K562 (cell line): Measurements from ENCODE around the gene PACSIN2. TPM values are rescaled to one million over a fixed set of nuclear protein-coding genes. Genes with fewer than 3 reads are reported as not detected.

Experiments
- ATAC-seq: fragments of 200-7000 bp; cut with Tn5 transposase; 3 replicates; pipeline ENCODE4 v1.9.1; 2020; ENCODE audit warnings: moderate library complexity
- BruUV-seq: library from RNA; stranded (reverse); fragments of 400-500 nt; replicated peaks from 2 replicates; lab custom pipeline; 2021; lab: Mats Ljungman, UMichigan
- CTCF ChIA-PET: fragments of 300-600 bp; formaldehyde crosslinking; extraction: SDS; loops from one replicate; lab custom pipeline; 2021; ENCODE audit warnings: low intra/inter-chr PET ratio; lab: Yijun Ruan, JAX
- POLR2A ChIA-PET: fragments of 300-600, 350-650 bp; sonication (Branson Sonifier 250); formaldehyde crosslinking; extraction: SDS; loops from one replicate; lab custom pipeline; 2021; ENCODE audit warnings: antibody characterized with exemption, inconsistent platforms; lab: Yijun Ruan, JAX
- DNase-seq, 4 experiments: peaks; one replicate each; pipeline versions ENCODE4 v3.0.0 to v3.0.0-alpha.2; 2011 to 2018; ENCODE audit warnings: low spot score in 3 of 4, mixed read lengths in 3 of 4; ENCODE audit errors: extremely low read depth in 1 of 4
- FAIRE-seq: peaks from 2 replicates; lab custom pipeline; 2011; peaks lifted over from hg19 to GRCh38; lab: Jason Lieb, UNC
- H2AFZ ChIP-seq: 2 replicates; pipeline ENCODE4 v1.6.0; 2011; ENCODE audit warnings: low read depth, low read length, control low read depth, inconsistent platforms
- H3K27ac ChIP-seq: fragments of 200-600 bp; 3 replicates; pipeline ENCODE4 v1.8.0; 2011; ENCODE audit warnings: low read depth, mild to moderate bottlenecking, control low read depth, inconsistent platforms, low read length, moderate library complexity, mixed read lengths; ENCODE audit errors: extremely low read depth
- H3K27me3 ChIP-seq, 2 experiments: fragments of 300-600 bp in 1 of 2; 2 replicates in 1 of 2; 3 replicates in 1 of 2; pipeline versions ENCODE4 v1.6.0 to v1.8.0; 2011; ENCODE audit warnings: inconsistent platforms in 2 of 2, low read length in 2 of 2, mild to moderate bottlenecking in 1 of 2, mixed read lengths in 1 of 2, moderate library complexity in 1 of 2; ENCODE audit not compliant: control insufficient read depth in 2 of 2, insufficient read depth in 2 of 2
- H3K36me3 ChIP-seq: fragments of 300-600 bp; 3 replicates; pipeline ENCODE4 v1.8.0; 2011; ENCODE audit warnings: mild to moderate bottlenecking, low read length, inconsistent platforms; ENCODE audit not compliant: control insufficient read depth, insufficient read depth
- H3K4me1 ChIP-seq, 2 experiments: fragments of 200-600 bp in 1 of 2; replicated peaks in 1 of 2; 2 replicates in 1 of 2; 3 replicates in 1 of 2; pipeline versions ENCODE4 v1.5.1 to v1.8.0; 2011; ENCODE audit warnings: inconsistent platforms in 2 of 2, low read length in 2 of 2, mild to moderate bottlenecking in 1 of 2, mixed read lengths in 1 of 2, moderate library complexity in 1 of 2; ENCODE audit not compliant: control insufficient read depth in 2 of 2, insufficient read depth in 2 of 2
- H3K4me2 ChIP-seq: 2 replicates; pipeline ENCODE4 v1.6.1; 2011; ENCODE audit warnings: low read length, control low read depth, inconsistent platforms, mixed read lengths; ENCODE audit not compliant: insufficient read depth
- H3K4me3 ChIP-seq: fragments of 200-600 bp; sonication (generic), shearing (Covaris generic); 2 replicates; pipeline ENCODE4 v1.5.1; 2016; ENCODE audit warnings: control low read depth, inconsistent platforms
- H3K79me2 ChIP-seq: fragments of 200-600 bp; 3 replicates; pipeline ENCODE4 v1.8.0; 2011; ENCODE audit warnings: low read length, inconsistent platforms; ENCODE audit not compliant: control insufficient read depth, insufficient read depth
- H3K9ac ChIP-seq, 2 experiments: 2 replicates each; pipeline versions ENCODE4 v1.6.0 to v1.6.1; 2011; ENCODE audit warnings: low read depth in 2 of 2, low read length in 2 of 2, control low read depth in 1 of 2, inconsistent platforms in 1 of 2, mild to moderate bottlenecking in 1 of 2, mixed read lengths in 1 of 2; ENCODE audit not compliant: insufficient read depth in 1 of 2
- H3K9me1 ChIP-seq: one replicate; pipeline ENCODE4 v1.6.0; 2011; ENCODE audit warnings: inconsistent platforms, mild to moderate bottlenecking, low read length, moderate library complexity; ENCODE audit not compliant: control insufficient read depth, insufficient read depth
- H3K9me3 ChIP-seq: replicated peaks from 2 replicates; pipeline ENCODE4 v1.5.1; 2011; ENCODE audit warnings: low read depth, low read length, inconsistent platforms; ENCODE audit not compliant: control insufficient read depth, insufficient read depth
- H4K20me1 ChIP-seq: replicated peaks from 2 replicates; pipeline ENCODE4 v1.6.1; 2011; ENCODE audit warnings: low read length, inconsistent platforms, mixed read lengths; ENCODE audit not compliant: control insufficient read depth, insufficient read depth
- BCOR ChIP-seq: fragments of 450-650 bp; IDR thresholded peaks from 2 replicates; pipeline ENCODE4 v1.6.1; 2016
- FOXK2 ChIP-seq, 2 experiments: fragments of 450-650 bp; IDR thresholded peaks in 1 of 2; conservative IDR thresholded peaks in 1 of 2; 2 replicates each; pipeline ENCODE4 v1.6.1; 2016; ENCODE audit warnings: low read depth in 2 of 2, mild to moderate bottlenecking in 1 of 2
- HDAC6 ChIP-seq: IDR thresholded peaks from 2 replicates; pipeline ENCODE4 v1.6.1; 2012; ENCODE audit warnings: low read depth, mild to moderate bottlenecking, control low read depth, inconsistent platforms, low read length, moderate library complexity
- HMG20A ChIP-seq: fragments of 450-650 bp; formaldehyde crosslinking; conservative IDR thresholded peaks from 2 replicates; pipeline ENCODE4 v1.4.0; 2020; ENCODE audit warnings: mild to moderate bottlenecking, mixed read lengths
- MTA3 ChIP-seq: fragments of 450-650 bp; formaldehyde crosslinking; IDR thresholded peaks from 2 replicates; pipeline ENCODE4 v1.6.1; 2017; ENCODE audit warnings: mild to moderate bottlenecking, borderline replicate concordance
- MYC ChIP-seq, 2 experiments: fragments of 250-450 bp in 1 of 2; sonication (Bioruptor Pico) in 1 of 2; IDR thresholded peaks; 2 replicates each; pipeline versions ENCODE4 v1.5.1 to v1.6.1; 2012 to 2021; ENCODE audit warnings: low read depth in 2 of 2, borderline replicate concordance in 1 of 2, improper control_type of control experiment in 1 of 2, low read length in 1 of 2, mild to moderate bottlenecking in 1 of 2, moderate library complexity in 1 of 2
- POLR3A ChIP-seq: IDR thresholded peaks from 2 replicates; pipeline ENCODE4 v1.6.1; 2011; ENCODE audit warnings: borderline replicate concordance, mild to moderate bottlenecking, moderate library complexity; ENCODE audit not compliant: insufficient read length, insufficient read depth; ENCODE audit errors: extremely low read depth
- YY1 ChIP-seq, 3 experiments: IDR thresholded peaks; 2 replicates each; pipeline ENCODE4 v1.6.1; 2011; ENCODE audit warnings: low read length in 2 of 3, mild to moderate bottlenecking in 2 of 3, moderate library complexity in 2 of 3, borderline replicate concordance in 1 of 3, control low read depth in 1 of 3, low read depth in 1 of 3; ENCODE audit not compliant: insufficient read depth in 3 of 3, insufficient replicate concordance in 2 of 3, control insufficient read depth in 1 of 3, insufficient read length in 1 of 3; ENCODE audit errors: extremely low read depth in 1 of 3
- ZBTB8A ChIP-seq: fragments of 450-650 bp; IDR thresholded peaks from 2 replicates; pipeline ENCODE4 v1.6.1; 2018; ENCODE audit warnings: mild to moderate bottlenecking, moderate library complexity; ENCODE audit not compliant: partially characterized antibody
- WGBS: fragments of 100-300 bp; shearing (Covaris generic); methylation state at CpG from one replicate; pipeline ENCODE4 v1.1.6; 2016; ENCODE audit warnings: low coverage, mixed read lengths; ENCODE audit not compliant: insufficient coverage; ENCODE audit errors: missing lambda C conversion rate; 5-methylcytosine and 5-hydroxymethylcytosine counted together
- in situ Hi-C: fragments of 300-500 bp; cut with MboI; formaldehyde crosslinking; loops from 4 replicates; pipeline ENCODE4 v1.15.0; 2018; ENCODE audit warnings: inconsistent platforms, mixed read lengths
- intact Hi-C: fragments of 100-400 bp; cut with micrococcal nuclease; formaldehyde crosslinking; loops from 2 replicates; pipeline ENCODE4 v1.14.2; 2022
- polyA plus RNA-seq, 8 experiments: library from polyadenylated mRNA; depleted of rRNA in 4 of 8; stranded (reverse) in 5 of 8; unstranded in 3 of 8; fragments of >200 nt; fragmentation: Nextera tagmentation in 2 of 8; fragmentation: Illumina TruSeq in 1 of 8; extraction: Ambion mirVana in 2 of 8; extraction: Trizol in 1 of 8; gene quantifications; 2 replicates each; pipeline versions ENCODE4 v1.2.1 to v1.2.3, GENCODE V29; 2011 to 2014; ENCODE audit warnings: inconsistent platforms in 1 of 8, missing spikeins in 1 of 8
- total RNA-seq, 7 experiments: library from RNA; depleted of rRNA in 6 of 7; stranded (reverse); fragments of >200 nt in 6 of 7; fragmentation: Illumina TruSeq in 2 of 7; extraction: Trizol in 2 of 7; gene quantifications; 2 replicates each; pipeline versions ENCODE4 v1.2.1 to v1.2.3, GENCODE V29; 2011 to 2021; ENCODE audit warnings: low replicate concordance in 1 of 7
- TF ChIP-seq, protein P1 (sequence below): sonication (generic); formaldehyde crosslinking; IDR thresholded peaks from 2 replicates; pipeline ENCODE4 v1.8.0; 2022; ENCODE audit warnings: mild to moderate bottlenecking, missing genetic modification reagents
- TF ChIP-seq, protein P2 (sequence below): fragments of 450-650 bp; IDR thresholded peaks from 2 replicates; pipeline ENCODE4 v1.6.1; 2018; ENCODE audit not compliant: partially characterized antibody

PACSIN2 gene
- total and polyA plus RNA-seq, 9 of the 15 experiments (the other 6 are each of a cell fraction or from before 2014, with no cell fraction given), result 0.45 to 45.1 (median 23.9) TPM

DNA sequence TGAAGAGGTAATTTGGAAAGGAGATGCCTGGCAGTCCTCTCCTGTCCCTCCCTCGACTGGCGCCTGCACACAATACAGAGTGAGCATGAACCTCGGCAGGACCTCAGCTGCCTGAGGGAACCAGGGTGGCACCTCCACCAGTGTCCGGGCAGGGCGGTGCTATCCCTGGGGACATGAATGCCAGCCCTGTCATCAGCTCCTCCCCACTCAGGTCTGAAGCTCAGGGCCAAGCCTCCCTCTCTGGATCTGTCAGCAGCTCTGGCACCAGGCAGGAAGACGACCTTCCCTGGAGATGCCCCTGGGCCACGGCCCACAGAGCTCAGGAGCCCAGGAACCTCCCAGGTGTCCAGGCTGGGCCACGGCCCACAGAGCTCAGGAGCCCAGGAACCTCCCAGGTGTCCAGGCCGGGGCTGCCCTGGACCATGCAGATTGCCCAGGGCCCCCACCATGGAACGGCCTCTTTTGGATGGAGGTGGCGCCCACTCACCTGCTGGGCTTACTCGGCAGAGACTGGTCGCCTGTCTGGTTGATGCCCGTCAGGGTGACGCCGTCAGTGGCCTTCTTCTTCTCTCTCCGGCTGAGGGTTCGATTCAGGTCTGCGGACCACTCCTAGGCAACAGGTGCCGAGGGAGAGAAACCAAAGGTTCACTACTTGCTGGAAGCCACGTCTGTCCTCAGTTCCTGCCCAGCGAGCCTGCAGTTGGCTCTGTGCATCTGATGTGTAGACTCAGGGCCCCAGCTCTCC lies 136.2 kb downstream of the PACSIN2 start (continued):
- TF ChIP-seq, protein P1, sequence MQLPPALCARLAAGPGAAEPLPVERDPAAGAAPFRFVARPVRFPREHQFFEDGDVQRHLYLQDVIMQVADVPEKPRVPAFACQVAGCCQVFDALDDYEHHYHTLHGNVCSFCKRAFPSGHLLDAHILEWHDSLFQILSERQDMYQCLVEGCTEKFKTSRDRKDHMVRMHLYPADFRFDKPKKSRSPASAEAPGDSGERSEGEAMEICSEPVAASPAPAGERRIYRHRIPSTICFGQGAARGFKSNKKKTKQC (CRISPR knock-in tag), result no peak
- TF ChIP-seq ZBTB8A, result no peak

DNA sequence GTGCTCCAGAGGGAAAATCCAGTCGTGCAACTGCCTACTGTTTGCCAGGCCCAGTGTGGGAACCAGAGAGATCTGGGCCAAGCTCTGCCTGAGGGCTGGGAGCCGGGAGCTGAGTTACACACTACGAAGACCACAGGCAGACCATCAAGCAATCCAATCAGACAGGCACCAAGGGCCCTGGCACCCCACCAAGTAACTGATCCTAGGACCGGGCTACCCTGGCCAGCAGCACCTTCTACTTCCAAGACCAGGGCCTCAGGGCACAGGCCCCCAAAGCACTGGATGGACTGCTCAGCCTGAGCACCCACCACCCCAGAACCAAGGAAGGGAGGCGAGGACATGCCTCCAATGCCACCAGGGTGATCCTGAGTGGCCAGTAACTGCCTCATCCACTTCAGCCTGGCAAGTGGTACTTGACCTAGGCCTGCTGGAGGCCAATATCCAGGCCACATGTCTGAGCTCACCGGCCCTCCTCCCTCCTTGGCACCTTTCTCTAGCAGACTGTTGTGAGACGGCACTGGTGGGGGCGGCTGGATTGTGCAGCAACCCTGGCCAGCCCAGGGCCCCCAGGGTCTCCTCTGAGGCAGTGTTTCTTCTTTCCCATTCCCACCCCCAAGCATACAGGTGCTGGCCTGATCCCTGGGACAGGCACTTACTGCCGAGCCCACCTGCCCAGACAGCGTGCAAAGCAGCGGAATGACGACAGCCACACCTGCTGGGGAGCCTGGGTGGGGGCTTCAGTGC lies 137.2 kb downstream of the PACSIN2 start:
- Histone ChIP-seq H4K20me1 (no peaks in the 10 kb centered on the region), H3K79me2 (no peaks in the 10 kb centered on the region), H3K4me2 (no peak overlapping the region), H3K9me3 (no peaks in the 10 kb centered on the region), H3K27me3 (no peaks in the 10 kb centered on the region), H3K27ac (no peak overlapping the region), H3K9ac (no peak overlapping the region; a peak in 1 of 4 replicates), H3K36me3 (peaks cover 41% of the 10 kb centered on the region; the same call in 2 of the 3 replicates), H2AFZ (no peak overlapping the region), H3K4me1 (no peaks in the 10 kb centered on the region), H3K9me1 (no peaks in the 10 kb centered on the region), H3K4me3 (no peak overlapping the region)
- ATAC-seq (no peak), FAIRE-seq (no peak), DNase-seq (no peak)
- CTCF ChIA-PET, result no interaction called here
- intact Hi-C loops (no loop called here), in situ Hi-C loops (no loop called here)
- TF ChIP-seq MTA3 (no peak), HDAC6 (no peak), BCOR (no peak), MYC (IDR thresholded peaks at IDR 0.05; ENCODE audit: low read depth, low read length) (no peak), MYC (CRISPR knock-in tag; IDR thresholded peaks at IDR 0.05; ENCODE audit: borderline replicate concordance, low read depth) (no peak), YY1 (IDR thresholded peaks at IDR 0.05; ENCODE audit: borderline replicate concordance in 1 of 3, control insufficient read depth in 1 of 3, extremely low read depth in 1 of 3, insufficient read depth in 3 of 3, insufficient read length in 1 of 3, insufficient replicate concordance in 2 of 3, low read depth in 1 of 3, low read length in 2 of 3) (no peak), FOXK2 (conservative IDR thresholded peaks at IDR 0.05 in 1 of 2, IDR thresholded peaks at IDR 0.05 in 1 of 2; ENCODE audit: low read depth in 2 of 2) (no peak), POLR3A (no peak), HMG20A (no peak)
- TF ChIP-seq, protein P2, sequence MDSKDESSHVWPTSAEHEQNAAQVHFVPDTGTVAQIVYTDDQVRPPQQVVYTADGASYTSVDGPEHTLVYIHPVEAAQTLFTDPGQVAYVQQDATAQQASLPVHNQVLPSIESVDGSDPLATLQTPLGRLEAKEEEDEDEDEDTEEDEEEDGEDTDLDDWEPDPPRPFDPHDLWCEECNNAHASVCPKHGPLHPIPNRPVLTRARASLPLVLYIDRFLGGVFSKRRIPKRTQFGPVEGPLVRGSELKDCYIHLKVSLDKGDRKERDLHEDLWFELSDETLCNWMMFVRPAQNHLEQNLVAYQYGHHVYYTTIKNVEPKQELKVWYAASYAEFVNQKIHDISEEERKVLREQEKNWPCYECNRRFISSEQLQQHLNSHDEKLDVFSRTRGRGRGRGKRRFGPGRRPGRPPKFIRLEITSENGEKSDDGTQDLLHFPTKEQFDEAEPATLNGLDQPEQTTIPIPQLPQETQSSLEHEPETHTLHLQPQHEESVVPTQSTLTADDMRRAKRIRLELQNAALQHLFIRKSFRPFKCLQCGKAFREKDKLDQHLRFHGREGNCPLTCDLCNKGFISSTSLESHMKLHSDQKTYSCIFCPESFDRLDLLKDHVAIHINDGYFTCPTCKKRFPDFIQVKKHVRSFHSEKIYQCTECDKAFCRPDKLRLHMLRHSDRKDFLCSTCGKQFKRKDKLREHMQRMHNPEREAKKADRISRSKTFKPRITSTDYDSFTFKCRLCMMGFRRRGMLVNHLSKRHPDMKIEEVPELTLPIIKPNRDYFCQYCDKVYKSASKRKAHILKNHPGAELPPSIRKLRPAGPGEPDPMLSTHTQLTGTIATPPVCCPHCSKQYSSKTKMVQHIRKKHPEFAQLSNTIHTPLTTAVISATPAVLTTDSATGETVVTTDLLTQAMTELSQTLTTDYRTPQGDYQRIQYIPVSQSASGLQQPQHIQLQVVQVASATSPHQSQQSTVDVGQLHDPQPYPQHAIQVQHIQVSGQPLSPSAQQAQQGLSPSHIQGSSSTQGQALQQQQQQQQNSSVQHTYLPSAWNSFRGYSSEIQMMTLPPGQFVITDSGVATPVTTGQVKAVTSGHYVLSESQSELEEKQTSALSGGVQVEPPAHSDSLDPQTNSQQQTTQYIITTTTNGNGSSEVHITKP, result no peak
- POLR2A ChIA-PET, result interaction anchor here (0.6 to 0.9 kb wide), 4 partner anchors 17 to 363 kb away, joined by 3 to 4 read pairs (median 3); no protein-coding TSS in a partner anchor
- WGBS, result 93% methylated on average over 8 of the region's 12 CpGs
- BruUV-seq, result no TSS peak
